CD14-positive monocyte (primary cell): ENCODE measurements around the gene PDZD7. TPM values are rescaled to one million over a fixed set of nuclear protein-coding genes. Genes with fewer than 3 reads are reported as not detected.
"Not testable (repeated sequence)": the region's sequence is repeated elsewhere in the genome, so short reads cannot be mapped to it uniquely, and the experiment has no call there.

Experiments
- DNase-seq, 3 donors: peaks; one replicate each; pipeline ENCODE4 v3.0.0-alpha.2; 2011 to 2022
- H2AFZ ChIP-seq: 2 replicates; pipeline ENCODE4 v1.6.0; 2012; ENCODE audit warnings: mild to moderate bottlenecking, low read depth, low read length, inconsistent platforms; ENCODE audit not compliant: insufficient read depth, poor library complexity, severe bottlenecking
- H3K27ac ChIP-seq, 2 donors: 1 replicate in 1 of 2; 2 replicates in 1 of 2; pipeline ENCODE4 v1.5.1; 2012 to 2013; ENCODE audit warnings: low read length in 2 of 2, control low read depth in 1 of 2, inconsistent platforms in 1 of 2, low read depth in 1 of 2, mild to moderate bottlenecking in 1 of 2
- H3K27me3 ChIP-seq, 2 donors: one replicate each; pipeline versions ENCODE4 v1.6.0 to v1.6.1; 2011 to 2013; ENCODE audit warnings: low read length in 2 of 2; ENCODE audit not compliant: control insufficient read depth in 2 of 2, insufficient read depth in 2 of 2
- H3K36me3 ChIP-seq, 2 donors: replicated peaks in 1 of 2; 1 replicate in 1 of 2; 2 replicates in 1 of 2; pipeline versions ENCODE4 v1.5.1 to v1.6.1; 2012 to 2013; ENCODE audit warnings: low read length in 2 of 2, control low read depth in 1 of 2, inconsistent platforms in 1 of 2, mild to moderate bottlenecking in 1 of 2; ENCODE audit not compliant: insufficient read depth in 2 of 2, control insufficient read depth in 1 of 2
- H3K4me1 ChIP-seq, 2 donors: 1 replicate in 1 of 2; 2 replicates in 1 of 2; pipeline versions ENCODE4 v1.5.1 to v1.6.1; 2012 to 2013; ENCODE audit warnings: low read length in 2 of 2, control low read depth in 1 of 2, inconsistent platforms in 1 of 2, mild to moderate bottlenecking in 1 of 2, moderate library complexity in 1 of 2; ENCODE audit not compliant: insufficient read depth in 2 of 2, control insufficient read depth in 1 of 2
- H3K4me2 ChIP-seq: replicated peaks from 2 replicates; pipeline ENCODE3; 2012; ENCODE audit warnings: low read length, moderate library complexity, mild to moderate bottlenecking; ENCODE audit not compliant: poor library complexity, severe bottlenecking; ENCODE audit errors: extremely low read depth
- H3K4me3 ChIP-seq, 3 experiments: fragments of 200-600 bp in 1 of 3; sonication (generic) in 1 of 3; replicated peaks in 1 of 3; 1 replicate in 2 of 3; 2 replicates in 1 of 3; pipeline ENCODE4 v1.5.1; 2011 to 2013; ENCODE audit warnings: low read length in 3 of 3, mild to moderate bottlenecking in 3 of 3, control low read depth in 2 of 3, low read depth in 2 of 3, inconsistent platforms in 1 of 3, moderate library complexity in 1 of 3
- H3K79me2 ChIP-seq: 2 replicates; pipeline ENCODE4 v1.6.0; 2012; ENCODE audit warnings: mild to moderate bottlenecking, control low read depth, inconsistent platforms, low read length, moderate library complexity; ENCODE audit not compliant: insufficient read depth
- H3K9ac ChIP-seq: 2 replicates; pipeline ENCODE4 v1.6.0; 2017; ENCODE audit warnings: low read length, mild to moderate bottlenecking; ENCODE audit not compliant: insufficient read depth, poor library complexity, severe bottlenecking
- H3K9me3 ChIP-seq, 2 donors: replicated peaks in 1 of 2; 1 replicate in 1 of 2; 2 replicates in 1 of 2; pipeline versions ENCODE4 v1.5.1 to v1.6.1; 2012 to 2013; ENCODE audit warnings: low read length in 2 of 2, control low read depth in 1 of 2; ENCODE audit not compliant: control insufficient read depth in 1 of 2, insufficient read depth in 1 of 2
- H4K20me1 ChIP-seq: 2 replicates; pipeline ENCODE4 v1.6.0; 2012; ENCODE audit warnings: mild to moderate bottlenecking, low read length, control low read depth, moderate library complexity; ENCODE audit not compliant: insufficient read depth
- H3K27ac Mint-ChIP-seq, 7 donors: one replicate each; pipeline ENCODE4 v1.8.0; 2020; ENCODE audit warnings: mild to moderate bottlenecking in 7 of 7, mixed read lengths in 7 of 7, moderate library complexity in 6 of 7, inconsistent platforms in 2 of 7
- H3K27me3 Mint-ChIP-seq, 3 donors: one replicate each; pipeline ENCODE4 v1.8.0; 2021 to 2022; ENCODE audit warnings: low read depth in 3 of 3, mild to moderate bottlenecking in 3 of 3, mixed read lengths in 3 of 3, moderate library complexity in 3 of 3, inconsistent platforms in 1 of 3
- H3K36me3 Mint-ChIP-seq, 2 donors: one replicate each; pipeline ENCODE4 v1.8.0; 2020; ENCODE audit warnings: mixed read lengths in 2 of 2, inconsistent platforms in 1 of 2, mild to moderate bottlenecking in 1 of 2
- H3K4me1 Mint-ChIP-seq: one replicate; pipeline ENCODE4 v1.8.0; 2020; ENCODE audit warnings: mild to moderate bottlenecking, mixed read lengths
- H3K4me3 Mint-ChIP-seq, 2 donors: one replicate each; pipeline ENCODE4 v1.8.0; 2020; ENCODE audit warnings: mild to moderate bottlenecking in 2 of 2, mixed read lengths in 2 of 2, moderate library complexity in 1 of 2
- H3K9me3 Mint-ChIP-seq, 7 donors: one replicate each; pipeline ENCODE4 v1.8.0; 2020 to 2022; ENCODE audit warnings: mixed read lengths in 7 of 7, mild to moderate bottlenecking in 6 of 7, moderate library complexity in 6 of 7, inconsistent platforms in 2 of 7
- WGBS: methylation state at CpG from one replicate; pipeline ENCODE4 v1.1.5; 2013; ENCODE audit warnings: missing lambda C conversion rate; ENCODE audit not compliant: insufficient coverage; 5-methylcytosine and 5-hydroxymethylcytosine counted together
- intact Hi-C, 2 donors: fragments of 100-400 bp; cut with micrococcal nuclease; formaldehyde crosslinking; loops; one replicate each; pipeline versions ENCODE4 v1.15.0 to v1.15.1; 2023
- polyA plus RNA-seq, 3 donors: library from polyadenylated mRNA; depleted of rRNA in 1 of 3; unstranded in 2 of 3; stranded (reverse) in 1 of 3; fragments of 300-500 nt in 2 of 3; fragments of >200 nt in 1 of 3; fragmentation: Illumina TruSeq in 2 of 3; gene quantifications; 1 replicate in 2 of 3; 2 replicates in 1 of 3; pipeline ENCODE4 v1.2.3, GENCODE V29; 2012 to 2021
- TF ChIP-seq, protein P1 (sequence below): fragments of 200-600 bp; IDR thresholded peaks from one replicate; pipeline ENCODE4 v1.8.0; 2022; ENCODE audit warnings: antibody characterized with exemption, mild to moderate bottlenecking

The PDZD7 gene
- polyA plus RNA-seq, 3 donors: 0.73 TPM; not detected in 2

DNA sequence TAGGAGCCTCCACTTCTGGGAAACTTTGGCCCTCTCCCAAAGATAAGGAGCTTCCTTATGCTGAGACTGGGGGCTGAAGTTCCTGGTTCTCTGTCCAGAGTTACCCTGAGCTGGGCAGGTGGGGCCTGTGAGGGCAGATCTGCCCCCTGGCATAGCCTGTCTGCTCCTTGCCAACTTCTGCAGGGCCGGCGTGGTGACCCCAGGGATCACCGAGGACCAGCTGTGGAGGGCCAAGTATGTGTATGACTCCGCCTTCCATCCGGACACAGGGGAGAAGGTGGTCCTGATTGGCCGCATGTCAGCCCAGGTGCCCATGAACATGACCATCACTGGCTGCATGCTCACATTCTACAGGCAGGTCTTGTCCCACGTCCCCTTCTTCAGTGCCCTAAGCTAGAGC, 4.4 kb upstream of the PDZD7 start:
- peaks cover 1 to 5% (median 4%) of the 10 kb centered on the region in 3 donors for H3K27me3 Mint-ChIP-seq
- no peak overlapping the region for H3K4me2 ChIP-seq
- TF ChIP-seq, protein P1, sequence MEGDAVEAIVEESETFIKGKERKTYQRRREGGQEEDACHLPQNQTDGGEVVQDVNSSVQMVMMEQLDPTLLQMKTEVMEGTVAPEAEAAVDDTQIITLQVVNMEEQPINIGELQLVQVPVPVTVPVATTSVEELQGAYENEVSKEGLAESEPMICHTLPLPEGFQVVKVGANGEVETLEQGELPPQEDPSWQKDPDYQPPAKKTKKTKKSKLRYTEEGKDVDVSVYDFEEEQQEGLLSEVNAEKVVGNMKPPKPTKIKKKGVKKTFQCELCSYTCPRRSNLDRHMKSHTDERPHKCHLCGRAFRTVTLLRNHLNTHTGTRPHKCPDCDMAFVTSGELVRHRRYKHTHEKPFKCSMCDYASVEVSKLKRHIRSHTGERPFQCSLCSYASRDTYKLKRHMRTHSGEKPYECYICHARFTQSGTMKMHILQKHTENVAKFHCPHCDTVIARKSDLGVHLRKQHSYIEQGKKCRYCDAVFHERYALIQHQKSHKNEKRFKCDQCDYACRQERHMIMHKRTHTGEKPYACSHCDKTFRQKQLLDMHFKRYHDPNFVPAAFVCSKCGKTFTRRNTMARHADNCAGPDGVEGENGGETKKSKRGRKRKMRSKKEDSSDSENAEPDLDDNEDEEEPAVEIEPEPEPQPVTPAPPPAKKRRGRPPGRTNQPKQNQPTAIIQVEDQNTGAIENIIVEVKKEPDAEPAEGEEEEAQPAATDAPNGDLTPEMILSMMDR: no peak
- no peak overlapping the region for H3K4me3 Mint-ChIP-seq
- no peak overlapping the region for H3K9ac ChIP-seq
- no peak overlapping the region for H3K4me3 ChIP-seq
- H3K79me2 ChIP-seq: peaks cover 7% of the 10 kb centered on the region
- peaks cover 17% of the 10 kb centered on the region for H4K20me1 ChIP-seq
- DNase-seq: no peak
- no peak overlapping the region for H2AFZ ChIP-seq
- H3K27me3 ChIP-seq: no peaks in the 10 kb centered on the region
- no peak overlapping the region for H3K27ac Mint-ChIP-seq
- H3K4me1 Mint-ChIP-seq: peaks cover 26% of the 10 kb centered on the region
- H3K9me3 ChIP-seq: no peaks in the 10 kb centered on the region
- peaks cover 60 to 63% of the 10 kb centered on the region in 2 donors for H3K36me3 Mint-ChIP-seq
- H3K9me3 Mint-ChIP-seq: peaks cover 0 to 1% (median 0%) of the 10 kb centered on the region in 7 donors
- intact Hi-C loops: no loop called here
- 99% methylated on average over 7 of the region's 7 CpGs for WGBS
- peaks cover 51 to 60% of the 10 kb centered on the region in 2 donors for H3K36me3 ChIP-seq
- H3K27ac ChIP-seq: no peak overlapping the region
- H3K4me1 ChIP-seq: peaks cover 15 to 29% of the 10 kb centered on the region in 2 donors

DNA sequence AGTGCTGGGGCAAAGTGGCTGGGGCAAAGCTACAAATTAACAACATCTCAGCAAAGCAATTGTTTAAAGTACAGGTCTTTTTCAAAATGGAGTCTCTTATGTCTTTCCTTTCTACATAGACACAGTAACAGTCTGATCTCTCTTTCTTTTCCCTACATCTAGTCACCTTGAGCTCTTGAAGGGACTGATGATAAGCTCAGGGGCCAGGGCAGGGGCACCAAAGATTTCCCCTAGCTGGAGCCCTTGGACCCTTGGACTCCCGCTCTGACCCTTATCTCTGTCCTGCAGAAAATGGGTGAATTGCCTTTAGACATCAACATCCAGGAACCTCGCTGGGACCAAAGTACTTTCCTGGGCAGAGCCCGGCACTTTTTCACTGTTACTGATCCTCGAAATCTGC, 3.5 kb upstream of the PDZD7 start:
- DNase-seq, H3K9me3 ChIP-seq, H3K4me2 ChIP-seq, H3K9ac ChIP-seq, H3K9me3 Mint-ChIP-seq, H3K27ac ChIP-seq, H3K27me3 ChIP-seq, H2AFZ ChIP-seq, H3K79me2 ChIP-seq, H3K4me3 Mint-ChIP-seq, intact Hi-C loops, H3K27me3 Mint-ChIP-seq, H3K27ac Mint-ChIP-seq, H3K4me3 ChIP-seq: not testable (repeated sequence)
- WGBS: 95% methylated on average over 4 of the region's 4 CpGs
- peaks cover 31% of the 10 kb centered on the region for H3K4me1 Mint-ChIP-seq
- peaks cover 25 to 38% of the 10 kb centered on the region in 2 donors for H3K4me1 ChIP-seq
- peaks cover 47 to 51% of the 10 kb centered on the region in 2 donors for H3K36me3 ChIP-seq
- H3K36me3 Mint-ChIP-seq: peaks cover 52 to 54% of the 10 kb centered on the region in 2 donors
- peaks cover 17% of the 10 kb centered on the region for H4K20me1 ChIP-seq
